BJ (cell line): ENCODE measurements around the gene TMEM131. TPM values are rescaled to one million over a fixed set of nuclear protein-coding genes. Genes with fewer than 3 reads are reported as not detected.
"Not testable (repeated sequence)": the region's sequence is repeated elsewhere in the genome, so short reads cannot be mapped to it uniquely, and the experiment has no call there.

Experiments used
- CTCF ChIA-PET: fragments of 350-600 bp; formaldehyde crosslinking; extraction: SDS; loops from one replicate; lab custom pipeline; 2021; ENCODE audit warnings: antibody characterized with exemption, inconsistent platforms; lab: Yijun Ruan, JAX
- POLR2A ChIA-PET: fragments of 300-600 bp; sonication (Branson Sonifier 250); formaldehyde crosslinking; extraction: SDS; loops from one replicate; lab custom pipeline; 2021; ENCODE audit warnings: antibody characterized with exemption; lab: Charles Lee
- DNase-seq: peaks from one replicate; pipeline ENCODE4 v3.0.0-alpha.2; 2011; ENCODE audit warnings: low read depth
- H3K27me3 ChIP-seq: 2 replicates; pipeline ENCODE4 v1.6.0; 2011; ENCODE audit warnings: low read length; ENCODE audit not compliant: control insufficient read depth, insufficient read depth
- H3K36me3 ChIP-seq: 2 replicates; pipeline ENCODE4 v1.5.1; 2011; ENCODE audit warnings: low read length; ENCODE audit not compliant: control insufficient read depth, insufficient read depth
- H3K4me3 ChIP-seq: 2 replicates; pipeline ENCODE4 v1.5.1; 2011; ENCODE audit warnings: low read depth, mild to moderate bottlenecking, control low read depth, low read length
- CTCF ChIP-seq: IDR thresholded peaks from 2 replicates; pipeline ENCODE4 v1.5.1; 2011; ENCODE audit warnings: low read depth, mild to moderate bottlenecking, control low read depth, inconsistent platforms, low read length, moderate library complexity; ENCODE audit not compliant: insufficient read depth
- polyA plus RNA-seq: library from polyadenylated mRNA; depleted of rRNA; stranded (reverse); fragments of >200 nt; gene quantifications from 2 replicates; pipeline ENCODE4 v1.2.3, GENCODE V29; 2011

TMEM131 gene
- polyA plus RNA-seq, 1 experiment, result 11.8 TPM

- H3K36me3 ChIP-seq, result peaks cover 2% of the 10 kb centered on the region
- H3K4me3 ChIP-seq, result no peak overlapping the region
- DNase-seq, result no peak
- POLR2A ChIA-PET, result no interaction called here
- no peak for TF ChIP-seq CTCF
- H3K27me3 ChIP-seq, result no peaks in the 10 kb centered on the region
- CTCF ChIA-PET, result no interaction called here
Observed at GRCh38 chr2:97857553-97857952, 138.2 kb downstream of the TMEM131 start.

- CTCF ChIA-PET, result interaction anchor here (0.7 kb wide), 1 partner anchor 46 kb away, joined by 3 read pairs; no protein-coding TSS in a partner anchor
- H3K36me3 ChIP-seq, DNase-seq, H3K4me3 ChIP-seq, POLR2A ChIA-PET, H3K27me3 ChIP-seq: not testable (repeated sequence)
Observed at GRCh38 chr2:97853057-97853456, 142.7 kb downstream of the TMEM131 start.

GRCh38 chr2:97851172-97851571 is 144.6 kb downstream of the TMEM131 start:
- DNase-seq, result no peak
- ChIA-PET POLR2A (no interaction called here), CTCF (no interaction called here)
- H3K36me3 ChIP-seq, result no peaks in the 10 kb centered on the region
- no peak overlapping the region for H3K4me3 ChIP-seq
- TF ChIP-seq CTCF, result no peak
- H3K27me3 ChIP-seq, result no peaks in the 10 kb centered on the region

- TF ChIP-seq CTCF, result no peak
- ChIA-PET POLR2A (no interaction called here), CTCF (no interaction called here)
- H3K36me3 ChIP-seq, result no peaks in the 10 kb centered on the region
- no peak overlapping the region for H3K4me3 ChIP-seq
- DNase-seq, result no peak
- H3K27me3 ChIP-seq, result no peaks in the 10 kb centered on the region
Observed at GRCh38 chr2:97849881-97850528, 145.7 kb downstream of the TMEM131 start.

- ChIA-PET CTCF (interaction anchor here (0.7 kb wide), 1 partner anchor 8 kb away, joined by 3 read pairs; no protein-coding TSS in a partner anchor), POLR2A (no interaction called here)
- no peak for TF ChIP-seq CTCF
- no peak for DNase-seq
- no peaks in the 10 kb centered on the region for H3K36me3 ChIP-seq
- H3K27me3 ChIP-seq, result no peaks in the 10 kb centered on the region
- H3K4me3 ChIP-seq, result no peak overlapping the region
Observed at GRCh38 chr2:97848306-97848705, 147.4 kb downstream of the TMEM131 start.

GRCh38 chr2:97846716-97847115 is 149.0 kb downstream of the TMEM131 start:
- H3K4me3 ChIP-seq, POLR2A ChIA-PET, H3K27me3 ChIP-seq, CTCF ChIA-PET, DNase-seq, H3K36me3 ChIP-seq: not testable (repeated sequence)
